Caco-2 (cell line): ENCODE data around the gene HADHB. TPM values are rescaled to one million over a fixed set of nuclear protein-coding genes. Genes with fewer than 3 reads are reported as not detected.

Experiments used
- BruUV-seq: library from RNA; stranded (reverse); fragments of 400-500 nt; replicated peaks from 2 replicates; lab custom pipeline; 2021; lab: Mats Ljungman, UMichigan
- CTCF ChIA-PET: fragments of 300-600 bp; sonication (Branson Sonifier 250); formaldehyde crosslinking; loops from one replicate; lab custom pipeline; 2022; ENCODE audit warnings: antibody characterized with exemption; lab: Charles Lee
- POLR2A ChIA-PET: fragments of 300-600 bp; sonication (Branson Sonifier 250); formaldehyde crosslinking; loops from one replicate; lab custom pipeline; 2022; ENCODE audit warnings: antibody characterized with exemption; lab: Charles Lee
- DNase-seq, 2 experiments: peaks; one replicate each; pipeline versions ENCODE4 v3.0.0 to v3.0.0-alpha.2; 2020 to 2022
- H3K27me3 ChIP-seq: replicated peaks from 2 replicates; pipeline ENCODE4 v1.6.0; 2011; ENCODE audit warnings: low read length; ENCODE audit not compliant: control insufficient read depth, insufficient read depth
- H3K36me3 ChIP-seq: 2 replicates; pipeline ENCODE4 v1.5.1; 2011; ENCODE audit warnings: low read length; ENCODE audit not compliant: control insufficient read depth, insufficient read depth
- H3K4me1 ChIP-seq: fragments of 250-450 bp; sonication (Bioruptor Pico); 2 replicates; pipeline ENCODE4 v1.5.1; 2020; ENCODE audit warnings: mild to moderate bottlenecking
- H3K4me3 ChIP-seq: 2 replicates; pipeline ENCODE4 v1.5.1; 2011; ENCODE audit warnings: low read depth, mild to moderate bottlenecking, control low read depth, low read length
- H3K9me3 ChIP-seq: fragments of 250-450 bp; sonication (Bioruptor Pico); 2 replicates; pipeline ENCODE4 v1.5.1; 2020; ENCODE audit warnings: mild to moderate bottlenecking, moderate library complexity
- H3K27ac Mint-ChIP-seq: one replicate; pipeline ENCODE4 v1.8.0; 2022; ENCODE audit warnings: mixed read lengths; ENCODE audit not compliant: unreplicated experiment
- H3K27me3 Mint-ChIP-seq: one replicate; pipeline ENCODE4 v1.8.0; 2022; ENCODE audit warnings: mixed read lengths; ENCODE audit not compliant: insufficient read depth, unreplicated experiment
- H3K36me3 Mint-ChIP-seq: one replicate; pipeline ENCODE4 v1.8.0; 2022; ENCODE audit warnings: mild to moderate bottlenecking, mixed read lengths; ENCODE audit not compliant: insufficient read depth, unreplicated experiment
- H3K4me1 Mint-ChIP-seq: one replicate; pipeline ENCODE4 v1.8.0; 2022; ENCODE audit warnings: low read depth, mixed read lengths; ENCODE audit not compliant: unreplicated experiment
- H3K4me3 Mint-ChIP-seq: one replicate; pipeline ENCODE4 v1.8.0; 2022; ENCODE audit warnings: mild to moderate bottlenecking, moderate library complexity, mixed read lengths; ENCODE audit not compliant: unreplicated experiment
- H3K9me3 Mint-ChIP-seq: one replicate; pipeline ENCODE4 v1.8.0; 2022; ENCODE audit warnings: mixed read lengths; ENCODE audit not compliant: unreplicated experiment
- intact Hi-C: fragments of 100-400 bp; cut with micrococcal nuclease; formaldehyde crosslinking; loops from one replicate; pipeline ENCODE4 v1.10.0; 2022; ENCODE audit not compliant: unreplicated experiment
- total RNA-seq: library from RNA; stranded (reverse); gene quantifications from 2 replicates; pipeline ENCODE4 v1.2.3, GENCODE V29; 2022
- TF ChIP-seq, protein P1 (sequence below), 2 experiments: fragments of 200-600 bp in 1 of 2; IDR thresholded peaks; 1 replicate in 1 of 2; 2 replicates in 1 of 2; pipeline versions ENCODE4 v1.5.1 to v1.8.0; 2011 to 2022; ENCODE audit warnings: antibody characterized with exemption in 1 of 2, control low read depth in 1 of 2, inconsistent platforms in 1 of 2, low read depth in 1 of 2, low read length in 1 of 2, mild to moderate bottlenecking in 1 of 2, moderate library complexity in 1 of 2; ENCODE audit not compliant: insufficient read depth in 1 of 2, severe bottlenecking in 1 of 2, unreplicated experiment in 1 of 2

The HADHB gene
- total RNA-seq, 1 experiment from 2014 or later, result 93.2 TPM

DNA sequence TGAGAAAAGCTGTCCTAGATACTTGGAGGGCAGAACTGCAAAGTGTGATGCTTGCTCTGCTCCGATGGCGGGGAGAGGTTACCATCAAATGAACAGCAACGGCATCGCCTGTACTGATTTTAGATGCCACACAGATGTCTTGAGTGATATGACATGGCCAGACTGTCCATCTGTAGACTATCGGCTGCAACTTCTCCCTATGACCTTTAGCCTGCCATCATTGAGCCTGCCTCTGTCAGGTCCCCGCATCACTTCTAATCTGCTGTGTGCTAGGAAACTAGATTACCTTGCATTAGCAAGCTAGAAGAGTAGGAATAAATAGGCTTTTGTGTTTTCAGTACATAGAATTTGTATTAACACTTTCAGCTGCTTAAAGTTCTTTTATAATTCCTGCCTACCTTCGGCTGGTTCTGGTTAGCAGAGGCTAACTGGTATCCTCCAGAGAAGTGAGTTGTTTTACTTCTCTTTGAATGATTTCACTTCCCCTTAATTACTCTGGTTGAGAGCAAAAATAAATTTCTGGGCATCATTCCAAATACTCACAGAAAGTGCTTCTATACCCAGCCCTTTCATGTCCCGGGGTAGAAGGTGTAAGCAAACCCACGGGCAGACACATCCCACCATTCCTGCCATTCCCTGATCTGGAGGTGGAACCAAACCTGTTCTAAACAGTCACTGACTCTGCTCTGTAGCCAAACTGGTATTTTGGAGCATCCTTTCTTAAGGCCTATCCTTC lies 47.9 kb upstream of the HADHB start:
- no peaks in the 10 kb centered on the region for H3K9me3 Mint-ChIP-seq
- H3K4me1 Mint-ChIP-seq, result no peaks in the 10 kb centered on the region
- H3K27me3 Mint-ChIP-seq, result no peaks in the 10 kb centered on the region
- no peaks in the 10 kb centered on the region for H3K4me1 ChIP-seq
- intact Hi-C loops, result no loop called here
- no peak overlapping the region for H3K27ac Mint-ChIP-seq
- peaks cover 8% of the 10 kb centered on the region for H3K36me3 ChIP-seq
- POLR2A ChIA-PET, result no interaction called here
- TF ChIP-seq, protein P1, sequence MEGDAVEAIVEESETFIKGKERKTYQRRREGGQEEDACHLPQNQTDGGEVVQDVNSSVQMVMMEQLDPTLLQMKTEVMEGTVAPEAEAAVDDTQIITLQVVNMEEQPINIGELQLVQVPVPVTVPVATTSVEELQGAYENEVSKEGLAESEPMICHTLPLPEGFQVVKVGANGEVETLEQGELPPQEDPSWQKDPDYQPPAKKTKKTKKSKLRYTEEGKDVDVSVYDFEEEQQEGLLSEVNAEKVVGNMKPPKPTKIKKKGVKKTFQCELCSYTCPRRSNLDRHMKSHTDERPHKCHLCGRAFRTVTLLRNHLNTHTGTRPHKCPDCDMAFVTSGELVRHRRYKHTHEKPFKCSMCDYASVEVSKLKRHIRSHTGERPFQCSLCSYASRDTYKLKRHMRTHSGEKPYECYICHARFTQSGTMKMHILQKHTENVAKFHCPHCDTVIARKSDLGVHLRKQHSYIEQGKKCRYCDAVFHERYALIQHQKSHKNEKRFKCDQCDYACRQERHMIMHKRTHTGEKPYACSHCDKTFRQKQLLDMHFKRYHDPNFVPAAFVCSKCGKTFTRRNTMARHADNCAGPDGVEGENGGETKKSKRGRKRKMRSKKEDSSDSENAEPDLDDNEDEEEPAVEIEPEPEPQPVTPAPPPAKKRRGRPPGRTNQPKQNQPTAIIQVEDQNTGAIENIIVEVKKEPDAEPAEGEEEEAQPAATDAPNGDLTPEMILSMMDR (IDR thresholded peaks at IDR 0.05; ENCODE audit: insufficient read depth in 1 of 2, low read depth in 1 of 2, low read length in 1 of 2, severe bottlenecking in 1 of 2, unreplicated experiment in 1 of 2), result no peak
- no peaks in the 10 kb centered on the region for H3K9me3 ChIP-seq
- no TSS peak for BruUV-seq
- H3K27me3 ChIP-seq, result no peaks in the 10 kb centered on the region
- no peak overlapping the region for H3K4me3 ChIP-seq
- H3K4me3 Mint-ChIP-seq, result no peak overlapping the region
- CTCF ChIA-PET, result no interaction called here
- H3K36me3 Mint-ChIP-seq, result peaks cover 69% of the 10 kb centered on the region
- no peak for DNase-seq

DNA sequence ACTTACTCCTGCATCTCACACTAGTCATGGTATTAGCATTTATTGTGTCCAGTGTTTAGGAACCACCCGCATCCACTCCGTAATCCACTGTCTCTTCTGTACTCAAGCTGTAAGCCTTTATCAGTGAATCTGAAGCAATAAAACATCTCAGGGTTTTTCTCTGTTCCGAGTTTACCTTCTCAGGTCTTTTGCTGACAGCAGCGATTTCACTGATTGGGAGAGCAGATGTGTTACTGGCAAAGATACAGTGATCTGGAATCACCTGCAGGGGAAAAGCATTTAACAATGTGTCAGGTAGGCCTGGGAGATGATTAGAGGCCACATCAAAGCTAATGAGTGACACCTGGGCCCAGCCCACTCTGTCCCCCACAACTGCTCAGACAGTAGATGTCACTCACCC lies 47.2 kb upstream of the HADHB start:
- ChIA-PET CTCF (no interaction called here), POLR2A (no interaction called here)
- Mint-ChIP-seq H3K27ac (no peak overlapping the region), H3K9me3 (no peaks in the 10 kb centered on the region), H3K4me3 (no peak overlapping the region), H3K36me3 (peaks cover 75% of the 10 kb centered on the region), H3K4me1 (no peaks in the 10 kb centered on the region), H3K27me3 (no peaks in the 10 kb centered on the region)
- no peak for DNase-seq
- H3K4me3 ChIP-seq, result no peak overlapping the region
- no TSS peak for BruUV-seq
- intact Hi-C loops, result no loop called here
- H3K27me3 ChIP-seq, result no peaks in the 10 kb centered on the region
- H3K9me3 ChIP-seq, result no peaks in the 10 kb centered on the region
- H3K4me1 ChIP-seq, result no peaks in the 10 kb centered on the region
- peaks cover 8% of the 10 kb centered on the region for H3K36me3 ChIP-seq
- TF ChIP-seq, protein P1 (IDR thresholded peaks at IDR 0.05; ENCODE audit: insufficient read depth in 1 of 2, low read depth in 1 of 2, low read length in 1 of 2, severe bottlenecking in 1 of 2, unreplicated experiment in 1 of 2), result no peak

DNA sequence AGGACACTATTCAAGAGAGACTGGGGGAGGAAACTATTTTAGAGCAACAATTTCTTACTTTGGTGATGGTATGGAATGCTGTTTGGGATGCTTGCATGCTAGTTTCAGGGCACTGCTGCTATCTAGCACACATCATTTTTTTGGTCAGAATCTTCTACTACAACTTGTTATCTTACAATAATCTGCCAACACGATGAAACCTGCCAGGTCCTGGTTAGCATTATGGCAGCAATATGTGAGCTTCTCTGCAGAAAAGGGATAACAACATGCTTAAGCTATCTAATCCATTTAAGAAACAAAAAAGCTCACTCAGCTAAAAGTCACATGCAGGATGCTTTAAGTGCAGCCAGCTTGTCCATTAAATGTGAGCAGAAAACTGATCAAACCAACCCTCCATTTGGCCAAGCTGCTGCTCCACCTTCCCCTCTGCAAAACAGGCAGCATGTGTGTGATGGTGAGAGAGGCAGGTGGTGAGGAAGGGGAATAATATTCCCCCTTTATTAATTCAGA lies 41.7 kb upstream of the HADHB start:
- Mint-ChIP-seq H3K27ac (no peak overlapping the region), H3K4me3 (no peak overlapping the region), H3K27me3 (no peaks in the 10 kb centered on the region), H3K9me3 (no peaks in the 10 kb centered on the region), H3K4me1 (no peaks in the 10 kb centered on the region), H3K36me3 (peaks cover 48% of the 10 kb centered on the region)
- CTCF ChIA-PET, result no interaction called here
- H3K4me1 ChIP-seq, result no peaks in the 10 kb centered on the region
- H3K36me3 ChIP-seq, result peaks cover 3% of the 10 kb centered on the region
- H3K27me3 ChIP-seq, result no peaks in the 10 kb centered on the region
- no peak for DNase-seq
- POLR2A ChIA-PET, result no interaction called here
- TF ChIP-seq, protein P1 (IDR thresholded peaks at IDR 0.05; ENCODE audit: insufficient read depth in 1 of 2, low read depth in 1 of 2, low read length in 1 of 2, severe bottlenecking in 1 of 2, unreplicated experiment in 1 of 2), result no peak
- no peak overlapping the region for H3K4me3 ChIP-seq
- no TSS peak for BruUV-seq
- intact Hi-C loops, result no loop called here
- no peaks in the 10 kb centered on the region for H3K9me3 ChIP-seq
